ENCODE results near the gene KDM5B.

DNA sequence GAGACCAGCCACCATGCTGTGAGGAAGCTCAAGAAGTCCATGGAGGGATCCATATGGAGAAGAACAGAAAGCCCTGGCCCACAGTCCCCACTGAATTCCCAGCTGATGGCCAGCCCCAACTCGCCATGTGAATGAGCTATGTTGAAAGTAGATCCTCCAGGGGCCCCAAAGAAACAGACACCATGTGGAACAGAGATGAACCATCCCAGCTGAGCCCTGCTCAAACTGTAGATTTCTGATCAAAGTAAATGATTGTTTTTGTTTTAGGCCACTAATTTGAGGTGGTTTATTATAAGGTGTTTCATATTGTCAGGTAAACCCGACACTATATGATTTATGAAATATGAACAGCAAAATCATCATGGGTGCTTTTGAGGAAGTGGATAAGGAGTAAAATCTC is 130.8 kb downstream of the KDM5B start:
- TF ChIP-seq, protein P1, sequence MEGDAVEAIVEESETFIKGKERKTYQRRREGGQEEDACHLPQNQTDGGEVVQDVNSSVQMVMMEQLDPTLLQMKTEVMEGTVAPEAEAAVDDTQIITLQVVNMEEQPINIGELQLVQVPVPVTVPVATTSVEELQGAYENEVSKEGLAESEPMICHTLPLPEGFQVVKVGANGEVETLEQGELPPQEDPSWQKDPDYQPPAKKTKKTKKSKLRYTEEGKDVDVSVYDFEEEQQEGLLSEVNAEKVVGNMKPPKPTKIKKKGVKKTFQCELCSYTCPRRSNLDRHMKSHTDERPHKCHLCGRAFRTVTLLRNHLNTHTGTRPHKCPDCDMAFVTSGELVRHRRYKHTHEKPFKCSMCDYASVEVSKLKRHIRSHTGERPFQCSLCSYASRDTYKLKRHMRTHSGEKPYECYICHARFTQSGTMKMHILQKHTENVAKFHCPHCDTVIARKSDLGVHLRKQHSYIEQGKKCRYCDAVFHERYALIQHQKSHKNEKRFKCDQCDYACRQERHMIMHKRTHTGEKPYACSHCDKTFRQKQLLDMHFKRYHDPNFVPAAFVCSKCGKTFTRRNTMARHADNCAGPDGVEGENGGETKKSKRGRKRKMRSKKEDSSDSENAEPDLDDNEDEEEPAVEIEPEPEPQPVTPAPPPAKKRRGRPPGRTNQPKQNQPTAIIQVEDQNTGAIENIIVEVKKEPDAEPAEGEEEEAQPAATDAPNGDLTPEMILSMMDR (IDR thresholded peaks at IDR 0.05), result no peak
- TF ChIP-seq POLR2A (IDR thresholded peaks at IDR 0.05), result no peak

Measured in ovary (tissue), 3 donors.